Stomach (tissue), 9 donors: Measurements from ENCODE around the gene PTPRE. TPM values are rescaled to one million over a fixed set of nuclear protein-coding genes. Genes with fewer than 3 reads are reported as not detected.

Experiments used
- DNase-seq, 2 donors: peaks; one replicate each; pipeline versions ENCODE4 v3.0.0 to v3.0.0-alpha.2; 2013 to 2019
- H3K27ac ChIP-seq, 5 donors: fragments of 200-600 bp in 4 of 5; sonication (generic) in 4 of 5; one replicate each; pipeline ENCODE4 v1.5.1; 2013 to 2019; ENCODE audit warnings: mild to moderate bottlenecking in 1 of 5, moderate library complexity in 1 of 5
- H3K27me3 ChIP-seq, 3 donors: fragments of 200-600 bp; sonication (generic); one replicate each; pipeline ENCODE4 v1.5.1; 2017 to 2019; ENCODE audit warnings: mixed run types in 1 of 3
- H3K36me3 ChIP-seq, 4 donors: fragments of 200-600 bp; sonication (generic); 1 replicate in 3 of 4; 2 replicates in 1 of 4; pipeline ENCODE4 v1.5.1; 2016 to 2019
- H3K4me1 ChIP-seq, 4 donors: fragments of 200-600 bp; sonication (generic); one replicate each; pipeline ENCODE4 v1.5.1; 2016 to 2019
- H3K4me3 ChIP-seq, 4 donors: fragments of 200-600 bp; sonication (generic) in 3 of 4; one replicate each; pipeline ENCODE4 v1.5.1; 2016 to 2019; ENCODE audit warnings: mild to moderate bottlenecking in 1 of 4
- H3K9me3 ChIP-seq, 4 donors: fragments of 200-600 bp; sonication (generic); one replicate each; pipeline ENCODE4 v1.5.1; 2016 to 2019
- EP300 ChIP-seq: sonication (generic); formaldehyde crosslinking; IDR thresholded peaks from one replicate; pipeline ENCODE4 v1.6.1; 2017; ENCODE audit warnings: antibody characterized with exemption
- POLR2A ChIP-seq, 4 donors: fragments of 450-650 bp; IDR thresholded peaks; one replicate each; pipeline ENCODE4 v1.6.1; 2016; ENCODE audit warnings: antibody characterized with exemption in 4 of 4, control low read depth in 2 of 4, mild to moderate bottlenecking in 1 of 4, moderate library complexity in 1 of 4
- POLR2AphosphoS5 ChIP-seq, 3 donors: sonication (generic); formaldehyde crosslinking; IDR thresholded peaks; one replicate each; pipeline ENCODE4 v1.6.1; 2016; ENCODE audit warnings: antibody characterized with exemption in 3 of 3
- WGBS, 5 donors: extraction: QIAGEN DNeasy Blood & Tissue Kit in 3 of 5; methylation state at CpG; one replicate each; pipeline versions ENCODE4 v1.1.5 to v1.1.7; 2013 to 2018; 5-methylcytosine and 5-hydroxymethylcytosine counted together
- intact Hi-C: fragments of 100-400 bp; cut with DNase I; formaldehyde crosslinking; loops from one replicate; pipeline ENCODE4 v1.15.1; 2023; ENCODE audit warnings: low total_unique reads
- polyA plus RNA-seq, 3 donors: library from polyadenylated mRNA; stranded (reverse); fragments of 200-250 nt; gene quantifications; one replicate each; pipeline ENCODE4 v1.2.3, GENCODE V29; 2013
- total RNA-seq, 5 donors: library from RNA; depleted of rRNA; stranded (reverse); fragments of >200 nt; gene quantifications; one replicate each; pipeline versions ENCODE4 v1.1.0 to v1.2.3, GENCODE V29; 2014 to 2016
- TF ChIP-seq, protein P1 (sequence below), 7 experiments: fragments of 450-650 bp in 4 of 7; fragments of 200-600 bp in 3 of 7; sonication (generic) in 3 of 7; IDR thresholded peaks; one replicate each; pipeline ENCODE4 v1.5.1; 2016 to 2019; ENCODE audit warnings: antibody characterized with exemption in 7 of 7, control low read depth in 2 of 7, mild to moderate bottlenecking in 1 of 7
- donor health status: healthy with polysubstance abuse.
- donor health status: Bipolar disorder and iron deficiency.
- donor health status: healthy.

PTPRE gene
- total and polyA plus RNA-seq, 8 donors = 4.0 to 26.4 (median 8.9) TPM

DNA sequence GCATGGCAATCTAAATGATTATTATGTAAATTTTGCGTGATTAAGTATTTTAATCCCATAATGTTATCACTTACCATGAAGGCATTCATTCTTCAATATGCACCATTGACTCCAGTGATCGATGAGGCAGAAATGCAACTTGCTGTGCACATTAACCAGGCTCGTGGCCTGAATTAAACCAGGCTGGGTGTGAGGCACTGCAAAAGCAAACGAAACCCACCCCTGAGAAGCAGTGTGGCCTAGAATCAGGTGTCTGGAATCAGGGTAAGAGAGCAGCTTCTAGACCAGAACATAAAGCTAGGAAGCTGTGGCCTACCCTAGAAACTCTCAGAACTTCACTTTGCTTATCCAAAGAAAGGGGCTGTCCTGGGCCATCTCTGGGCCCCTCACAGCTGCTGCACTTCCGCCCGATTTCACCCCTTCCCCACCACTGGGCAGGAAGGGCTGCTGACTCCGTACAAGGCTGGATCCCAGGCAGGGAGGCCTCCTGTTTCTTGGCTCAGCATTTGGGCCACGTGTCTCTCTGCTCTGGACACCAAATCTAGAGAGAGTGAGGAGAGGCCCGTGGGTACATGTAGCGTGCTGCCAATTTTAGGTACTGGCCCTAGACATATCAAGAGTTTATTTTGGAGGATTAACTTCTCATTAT is 4.4 kb downstream of the PTPRE start:
- intact Hi-C loops = no loop called here
- H3K4me3 ChIP-seq = no peak overlapping the region
- TF ChIP-seq EP300 (no peak), POLR2AphosphoS5 (IDR thresholded peaks at IDR 0.05) (no peak), POLR2A (IDR thresholded peaks at IDR 0.05) (no peak)
- TF ChIP-seq, protein P1, sequence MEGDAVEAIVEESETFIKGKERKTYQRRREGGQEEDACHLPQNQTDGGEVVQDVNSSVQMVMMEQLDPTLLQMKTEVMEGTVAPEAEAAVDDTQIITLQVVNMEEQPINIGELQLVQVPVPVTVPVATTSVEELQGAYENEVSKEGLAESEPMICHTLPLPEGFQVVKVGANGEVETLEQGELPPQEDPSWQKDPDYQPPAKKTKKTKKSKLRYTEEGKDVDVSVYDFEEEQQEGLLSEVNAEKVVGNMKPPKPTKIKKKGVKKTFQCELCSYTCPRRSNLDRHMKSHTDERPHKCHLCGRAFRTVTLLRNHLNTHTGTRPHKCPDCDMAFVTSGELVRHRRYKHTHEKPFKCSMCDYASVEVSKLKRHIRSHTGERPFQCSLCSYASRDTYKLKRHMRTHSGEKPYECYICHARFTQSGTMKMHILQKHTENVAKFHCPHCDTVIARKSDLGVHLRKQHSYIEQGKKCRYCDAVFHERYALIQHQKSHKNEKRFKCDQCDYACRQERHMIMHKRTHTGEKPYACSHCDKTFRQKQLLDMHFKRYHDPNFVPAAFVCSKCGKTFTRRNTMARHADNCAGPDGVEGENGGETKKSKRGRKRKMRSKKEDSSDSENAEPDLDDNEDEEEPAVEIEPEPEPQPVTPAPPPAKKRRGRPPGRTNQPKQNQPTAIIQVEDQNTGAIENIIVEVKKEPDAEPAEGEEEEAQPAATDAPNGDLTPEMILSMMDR (IDR thresholded peaks at IDR 0.05) = no peak
- peaks cover 15 to 41% (median 32%) of the 10 kb centered on the region in 4 donors for H3K4me1 ChIP-seq
- H3K27me3 ChIP-seq = peaks cover 0 to 19% (median 0%) of the 10 kb centered on the region in 3 donors
- DNase-seq = no peak
- H3K9me3 ChIP-seq = no peaks in the 10 kb centered on the region
- H3K36me3 ChIP-seq = no peaks in the 10 kb centered on the region
- WGBS, 5 donors = 31 to 62% (median 44%) methylated on average over 10 of the region's 10 CpGs
- peak overlapping the region in 1 of 5 donors; percentile 61 for H3K27ac ChIP-seq

DNA sequence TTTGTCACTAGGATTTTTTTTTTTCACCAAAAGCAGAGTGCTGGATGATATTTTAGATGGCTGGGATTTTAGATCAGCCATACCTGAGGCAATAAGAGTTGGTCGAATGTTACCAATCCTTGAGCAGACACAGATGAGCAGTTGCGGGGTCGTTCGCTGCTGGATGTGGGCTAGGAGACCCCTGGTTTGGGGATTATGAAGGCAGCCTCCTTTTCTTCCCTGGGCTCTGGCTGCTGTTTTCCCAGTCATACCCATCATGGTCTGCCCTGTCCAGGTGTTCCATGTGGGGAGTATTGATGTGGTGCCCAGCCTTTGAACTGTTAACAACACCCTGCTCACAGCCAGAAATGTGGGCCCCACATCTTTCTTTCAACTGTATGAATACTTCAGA is 5.0 kb downstream of the PTPRE start:
- H3K27me3 ChIP-seq = peaks cover 0 to 19% (median 0%) of the 10 kb centered on the region in 3 donors
- TF ChIP-seq, protein P1 (IDR thresholded peaks at IDR 0.05) = no peak
- no peak for TF ChIP-seq EP300
- TF ChIP-seq POLR2AphosphoS5 (IDR thresholded peaks at IDR 0.05) = no peak
- no peak for TF ChIP-seq POLR2A (IDR thresholded peaks at IDR 0.05)
- no peaks in the 10 kb centered on the region for H3K9me3 ChIP-seq
- H3K27ac ChIP-seq = peak overlapping the region in 2 of 5 donors; percentile 28 to 61
- no peak for DNase-seq
- WGBS, 5 donors = 72 to 84% (median 74%) methylated on average over 4 of the region's 4 CpGs
- no peaks in the 10 kb centered on the region for H3K36me3 ChIP-seq
- intact Hi-C loops = no loop called here
- H3K4me1 ChIP-seq = peaks cover 15 to 36% (median 28%) of the 10 kb centered on the region in 4 donors
- no peak overlapping the region for H3K4me3 ChIP-seq

DNA sequence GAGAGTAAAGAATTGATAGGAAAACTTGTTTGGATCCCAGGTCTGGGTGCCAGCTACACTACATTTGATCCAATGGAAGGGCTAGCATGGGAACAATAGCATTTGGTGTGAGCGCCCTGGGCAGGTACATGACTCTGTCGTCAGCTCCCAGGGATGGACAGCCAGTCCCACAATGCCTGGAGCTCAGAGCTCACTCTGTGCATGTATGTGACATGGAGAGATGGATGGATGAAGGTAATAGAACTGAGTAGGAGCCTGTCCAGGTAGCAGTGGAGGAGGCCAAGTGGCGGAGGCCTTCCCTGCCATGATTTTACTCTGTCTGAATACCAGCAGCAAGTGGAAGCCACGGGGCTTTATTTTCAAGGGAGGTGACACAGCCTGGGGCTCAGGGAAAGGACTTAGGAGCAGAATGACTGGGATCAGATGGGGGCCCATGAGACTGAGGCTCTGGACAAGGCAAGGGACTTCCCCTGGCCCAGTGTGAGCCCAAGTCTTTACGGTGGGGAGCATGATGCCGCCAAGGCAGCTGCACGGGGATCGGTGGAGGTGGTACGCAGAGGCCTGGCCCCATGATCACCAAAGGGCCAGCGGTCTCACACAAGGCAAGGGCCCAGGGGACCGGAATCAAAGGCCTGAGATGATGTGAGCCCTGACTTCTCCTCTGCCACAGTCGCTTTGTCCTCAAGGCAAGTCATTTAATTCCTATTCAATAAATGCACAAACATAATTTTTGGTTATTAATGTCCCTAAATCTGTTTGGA is 5.9 kb downstream of the PTPRE start:
- Histone ChIP-seq H3K36me3 (no peaks in the 10 kb centered on the region), H3K4me3 (no peak overlapping the region), H3K27ac (peak overlapping the region in 1 of 5 donors; percentile 61), H3K27me3 (peaks cover 0 to 9% (median 0%) of the 10 kb centered on the region in 3 donors), H3K4me1 (peaks cover 15 to 28% (median 20%) of the 10 kb centered on the region in 4 donors), H3K9me3 (no peaks in the 10 kb centered on the region)
- intact Hi-C loops = no loop called here
- 80 to 86% (median 84%) methylated on average over 10 to 12 of the region's 12 CpGs for WGBS, 5 donors
- DNase-seq = no peak
- TF ChIP-seq, protein P1 (IDR thresholded peaks at IDR 0.05) = no peak
- TF ChIP-seq POLR2A (IDR thresholded peaks at IDR 0.05) (no peak), EP300 (no peak), POLR2AphosphoS5 (IDR thresholded peaks at IDR 0.05) (no peak)

DNA sequence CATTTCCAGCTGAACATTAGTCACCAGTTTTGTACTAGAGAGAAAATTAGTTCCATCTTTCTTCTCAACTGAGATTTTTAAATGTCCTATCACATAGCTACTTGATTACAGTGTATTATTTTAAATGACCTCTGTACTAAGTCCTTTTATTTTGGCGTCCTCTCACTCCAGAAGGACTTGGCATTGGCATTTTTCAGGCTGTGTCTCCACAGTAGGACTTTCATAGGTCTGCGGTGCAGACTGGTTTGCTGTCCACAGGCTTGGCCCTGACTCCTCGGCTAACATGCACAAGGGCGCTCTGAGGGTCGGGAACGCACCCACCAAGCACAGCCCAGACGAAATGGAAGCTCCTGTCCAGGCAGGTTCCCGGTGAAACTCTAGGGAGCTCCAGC is 6.5 kb downstream of the PTPRE start:
- Histone ChIP-seq H3K4me3 (no peak overlapping the region), H3K9me3 (no peaks in the 10 kb centered on the region), H3K27me3 (peaks cover 0 to 4% (median 0%) of the 10 kb centered on the region in 3 donors), H3K27ac (peak overlapping the region in 1 of 5 donors; percentile 30), H3K4me1 (peaks cover 11 to 22% (median 15%) of the 10 kb centered on the region in 4 donors), H3K36me3 (no peaks in the 10 kb centered on the region)
- WGBS, 5 donors = 69 to 88% (median 85%) methylated on average over 7 to 8 of the region's 8 CpGs
- intact Hi-C loops = no loop called here
- TF ChIP-seq, protein P1 (IDR thresholded peaks at IDR 0.05) = no peak
- TF ChIP-seq POLR2AphosphoS5 (IDR thresholded peaks at IDR 0.05) (no peak), EP300 (no peak), POLR2A (IDR thresholded peaks at IDR 0.05) (no peak)
- no peak for DNase-seq
